ENCODE data around the gene STIM2.

- TF ChIP-seq CTCF (IDR thresholded peaks at IDR 0.05) (no peak), POLR2A (IDR thresholded peaks at IDR 0.05) (no peak)
Observed at GRCh38 chr4:26858947-26859401, 1.7 kb upstream of the STIM2 start.

Data from right lobe of liver (tissue), 4 donors.